ENCODE results near the gene GRIK4.
"Not testable (repeated sequence)": the region's sequence is repeated elsewhere in the genome, so short reads cannot be mapped to it uniquely, and the experiment has no call there.

DNA sequence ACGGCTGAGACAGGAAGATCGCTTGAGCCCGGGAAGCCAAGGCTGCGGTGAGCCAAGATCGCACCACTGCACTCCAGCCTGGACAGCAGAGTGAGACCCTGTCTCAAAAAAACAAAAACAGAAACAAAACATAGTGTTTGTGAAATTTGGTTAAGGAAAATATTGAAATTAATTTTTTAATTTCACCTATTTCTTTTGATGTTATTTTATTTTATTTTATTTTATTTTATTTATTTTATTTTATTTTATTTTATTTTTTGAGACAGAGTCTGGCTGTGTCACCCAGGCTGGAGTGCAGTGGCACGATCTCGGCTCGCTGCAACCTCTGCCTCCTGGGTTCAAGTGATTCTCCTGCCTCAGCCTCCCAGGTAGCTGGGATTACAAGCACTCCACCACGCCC is 275.7 kb downstream of the GRIK4 start:
- not testable (repeated sequence) for TF ChIP-seq JUND (IDR thresholded peaks at IDR 0.05); CTCF (IDR thresholded peaks at IDR 0.05; ENCODE audit: low read depth, low read length, missing input control); YY1 (IDR thresholded peaks at IDR 0.05); RAD21 (IDR thresholded peaks at IDR 0.05); TAF1 (conservative IDR thresholded peaks at IDR 0.05); GABPA (IDR thresholded peaks at IDR 0.05 in 1 of 2, conservative IDR thresholded peaks at IDR 0.05 in 1 of 2); EGR1 (IDR thresholded peaks at IDR 0.05; ENCODE audit: low read depth in 2 of 2); FOXA1 (IDR thresholded peaks at IDR 0.05); REST (IDR thresholded peaks at IDR 0.05); ZBTB33 (IDR thresholded peaks at IDR 0.05); FOXA2 (IDR thresholded peaks at IDR 0.05); HNF4G (IDR thresholded peaks at IDR 0.05)
- TF ChIP-seq, protein P1, sequence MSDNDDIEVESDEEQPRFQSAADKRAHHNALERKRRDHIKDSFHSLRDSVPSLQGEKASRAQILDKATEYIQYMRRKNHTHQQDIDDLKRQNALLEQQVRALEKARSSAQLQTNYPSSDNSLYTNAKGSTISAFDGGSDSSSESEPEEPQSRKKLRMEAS (IDR thresholded peaks at IDR 0.05): not testable (repeated sequence)
- TF ChIP-seq, protein P2, sequence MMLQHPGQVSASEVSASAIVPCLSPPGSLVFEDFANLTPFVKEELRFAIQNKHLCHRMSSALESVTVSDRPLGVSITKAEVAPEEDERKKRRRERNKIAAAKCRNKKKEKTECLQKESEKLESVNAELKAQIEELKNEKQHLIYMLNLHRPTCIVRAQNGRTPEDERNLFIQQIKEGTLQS (IDR thresholded peaks at IDR 0.05): not testable (repeated sequence)

Measured in liver (tissue), 3 donors.